ENCODE results near the gene CCL25.

The CCL25 gene

DNA sequence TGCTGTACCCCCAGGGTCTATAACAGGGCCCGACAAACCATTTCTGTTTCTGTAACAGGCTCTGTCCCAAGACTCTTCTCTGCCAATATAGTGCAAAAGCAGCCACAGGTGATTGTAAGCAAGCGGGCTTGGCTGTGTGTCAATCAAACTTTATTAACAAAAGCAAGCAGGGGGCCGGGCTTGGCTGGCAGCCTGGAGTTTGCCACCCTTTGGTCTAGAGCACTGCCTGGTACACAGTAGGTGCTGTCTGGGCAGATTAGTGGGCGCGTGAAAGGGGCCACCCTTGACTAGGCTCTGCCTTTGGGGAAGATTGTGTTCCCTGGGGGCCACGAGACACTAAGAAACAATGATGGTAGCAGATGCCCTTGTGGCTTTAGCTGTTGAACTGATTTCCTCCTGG, 27.4 kb downstream of the CCL25 start:
- no peak for DNase-seq (ENCODE audit: low read depth)
- H3K4me3 ChIP-seq (ENCODE audit: low read length): no peak overlapping the region
- TF ChIP-seq, protein P1, sequence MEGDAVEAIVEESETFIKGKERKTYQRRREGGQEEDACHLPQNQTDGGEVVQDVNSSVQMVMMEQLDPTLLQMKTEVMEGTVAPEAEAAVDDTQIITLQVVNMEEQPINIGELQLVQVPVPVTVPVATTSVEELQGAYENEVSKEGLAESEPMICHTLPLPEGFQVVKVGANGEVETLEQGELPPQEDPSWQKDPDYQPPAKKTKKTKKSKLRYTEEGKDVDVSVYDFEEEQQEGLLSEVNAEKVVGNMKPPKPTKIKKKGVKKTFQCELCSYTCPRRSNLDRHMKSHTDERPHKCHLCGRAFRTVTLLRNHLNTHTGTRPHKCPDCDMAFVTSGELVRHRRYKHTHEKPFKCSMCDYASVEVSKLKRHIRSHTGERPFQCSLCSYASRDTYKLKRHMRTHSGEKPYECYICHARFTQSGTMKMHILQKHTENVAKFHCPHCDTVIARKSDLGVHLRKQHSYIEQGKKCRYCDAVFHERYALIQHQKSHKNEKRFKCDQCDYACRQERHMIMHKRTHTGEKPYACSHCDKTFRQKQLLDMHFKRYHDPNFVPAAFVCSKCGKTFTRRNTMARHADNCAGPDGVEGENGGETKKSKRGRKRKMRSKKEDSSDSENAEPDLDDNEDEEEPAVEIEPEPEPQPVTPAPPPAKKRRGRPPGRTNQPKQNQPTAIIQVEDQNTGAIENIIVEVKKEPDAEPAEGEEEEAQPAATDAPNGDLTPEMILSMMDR (conservative IDR thresholded peaks at IDR 0.05; ENCODE audit: low read depth, low read length): no peak

DNA sequence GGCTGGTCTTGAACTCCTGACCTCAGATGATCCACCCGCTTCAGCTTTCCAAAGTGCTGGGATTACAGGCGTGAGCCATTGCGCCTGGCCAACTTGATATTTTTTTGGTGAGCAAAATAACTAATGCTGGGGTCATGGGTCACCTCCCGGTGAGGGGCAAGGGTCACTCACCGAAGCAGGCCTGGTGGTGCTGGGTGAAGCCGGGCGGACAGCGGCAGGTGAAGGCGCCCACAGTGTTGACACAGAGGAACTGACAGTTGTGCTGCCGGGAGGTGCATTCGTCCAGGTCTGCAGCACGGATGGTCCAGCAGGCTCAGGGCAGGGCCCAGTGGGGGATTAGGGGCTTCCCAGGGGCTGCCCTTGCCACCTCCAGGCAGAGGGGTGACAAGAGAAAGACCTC, 28.3 kb downstream of the CCL25 start:
- no peak overlapping the region for H3K4me3 ChIP-seq (ENCODE audit: low read length)
- TF ChIP-seq, protein P1 (conservative IDR thresholded peaks at IDR 0.05; ENCODE audit: low read depth, low read length): no peak
- no peak for DNase-seq (ENCODE audit: low read depth)

DNA sequence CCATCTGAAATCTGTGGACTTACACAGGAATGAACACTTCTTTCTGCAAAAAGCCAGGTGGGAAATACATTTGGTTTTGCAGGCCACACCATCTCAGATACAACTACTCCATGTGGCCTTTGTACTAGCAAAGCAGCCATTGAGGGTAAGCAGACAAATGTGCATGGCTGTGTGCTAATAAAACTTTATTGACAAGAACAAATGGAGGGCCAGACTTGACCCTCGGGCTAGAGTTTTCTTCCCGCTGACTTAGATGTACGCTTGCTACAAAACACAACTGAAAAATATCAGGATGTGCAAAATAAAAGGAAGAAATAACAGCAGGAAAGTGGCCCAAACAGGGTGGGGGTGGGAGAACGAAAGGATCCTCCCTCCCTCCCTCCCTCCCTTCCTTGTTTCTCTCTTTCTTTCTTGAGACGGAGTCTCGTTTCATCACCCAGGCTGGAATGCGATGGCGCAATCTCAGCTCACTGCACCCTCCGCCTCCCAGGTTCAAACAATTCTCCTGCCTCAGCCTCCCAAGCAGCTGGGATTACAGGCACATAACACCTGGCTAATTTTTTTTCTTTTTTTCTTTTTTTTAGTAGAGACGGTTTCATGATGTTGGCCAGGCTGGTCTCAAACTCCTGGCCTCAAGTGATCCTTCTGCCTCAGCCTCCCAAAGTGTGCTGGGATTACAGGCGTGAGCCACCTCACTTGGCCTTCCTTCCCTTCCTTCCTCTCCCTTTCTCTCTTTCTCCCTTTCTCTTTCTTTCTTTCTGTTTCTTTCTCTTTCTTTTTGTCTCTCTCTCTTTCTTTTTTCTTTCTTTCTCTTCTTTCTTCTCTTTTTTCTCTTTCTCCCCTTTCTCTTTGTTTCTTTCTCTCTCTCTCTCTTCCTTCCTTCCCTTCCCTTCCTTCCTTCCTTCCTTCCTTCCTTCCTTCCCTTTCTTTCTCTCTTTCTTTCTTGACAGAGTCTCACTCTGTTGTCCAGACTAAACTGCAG, 29.3 kb downstream of the CCL25 start:
- no peak overlapping the region for H3K4me3 ChIP-seq (ENCODE audit: low read length)
- TF ChIP-seq, protein P1 (conservative IDR thresholded peaks at IDR 0.05; ENCODE audit: low read depth, low read length): no peak
- DNase-seq (ENCODE audit: low read depth): no peak

DNA sequence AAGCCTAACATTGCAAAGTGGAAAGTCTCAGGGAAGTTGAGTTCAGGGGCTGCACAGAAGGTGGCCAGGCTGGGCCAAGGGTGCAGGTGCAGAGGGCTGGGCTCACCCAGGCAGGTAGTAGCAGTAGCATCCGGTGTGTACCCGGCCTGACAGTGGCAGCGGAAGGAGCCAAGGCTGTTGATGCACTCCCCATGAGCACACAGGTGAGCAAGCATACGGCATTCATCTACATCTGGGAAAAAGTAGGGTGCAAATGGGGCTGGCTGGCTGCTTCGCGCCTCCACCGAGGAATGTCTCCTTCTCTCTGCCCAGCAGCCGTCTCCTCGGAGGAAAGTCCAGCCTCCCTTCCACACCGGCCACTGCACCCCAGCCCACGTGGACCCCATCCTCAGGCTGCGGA, 30.6 kb downstream of the CCL25 start:
- no peak overlapping the region for H3K4me3 ChIP-seq (ENCODE audit: low read length)
- TF ChIP-seq, protein P1 (conservative IDR thresholded peaks at IDR 0.05; ENCODE audit: low read depth, low read length): no peak
- no peak for DNase-seq (ENCODE audit: low read depth)

DNA sequence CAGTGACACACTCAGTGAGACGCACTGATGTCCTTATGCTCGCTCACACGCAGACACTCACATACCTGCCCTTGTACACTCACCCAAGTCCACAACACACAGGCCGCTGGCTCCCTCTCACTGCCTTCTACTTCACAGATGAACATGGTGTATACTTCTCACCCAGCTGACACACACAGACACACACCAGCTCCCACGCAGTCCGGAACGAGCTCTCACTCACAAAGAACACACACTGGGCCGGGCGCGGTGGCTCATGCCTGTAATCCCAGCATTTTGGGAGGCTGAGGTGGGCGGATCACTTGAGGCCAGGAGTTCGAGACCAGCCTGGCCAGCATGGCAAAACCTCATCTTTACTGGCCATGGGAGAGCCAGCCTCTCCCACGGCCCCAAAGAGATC, 31.6 kb downstream of the CCL25 start:
- H3K4me3 ChIP-seq (ENCODE audit: low read length): no peak overlapping the region
- TF ChIP-seq, protein P1 (conservative IDR thresholded peaks at IDR 0.05; ENCODE audit: low read depth, low read length): no peak
- DNase-seq (ENCODE audit: low read depth): no peak

DNA sequence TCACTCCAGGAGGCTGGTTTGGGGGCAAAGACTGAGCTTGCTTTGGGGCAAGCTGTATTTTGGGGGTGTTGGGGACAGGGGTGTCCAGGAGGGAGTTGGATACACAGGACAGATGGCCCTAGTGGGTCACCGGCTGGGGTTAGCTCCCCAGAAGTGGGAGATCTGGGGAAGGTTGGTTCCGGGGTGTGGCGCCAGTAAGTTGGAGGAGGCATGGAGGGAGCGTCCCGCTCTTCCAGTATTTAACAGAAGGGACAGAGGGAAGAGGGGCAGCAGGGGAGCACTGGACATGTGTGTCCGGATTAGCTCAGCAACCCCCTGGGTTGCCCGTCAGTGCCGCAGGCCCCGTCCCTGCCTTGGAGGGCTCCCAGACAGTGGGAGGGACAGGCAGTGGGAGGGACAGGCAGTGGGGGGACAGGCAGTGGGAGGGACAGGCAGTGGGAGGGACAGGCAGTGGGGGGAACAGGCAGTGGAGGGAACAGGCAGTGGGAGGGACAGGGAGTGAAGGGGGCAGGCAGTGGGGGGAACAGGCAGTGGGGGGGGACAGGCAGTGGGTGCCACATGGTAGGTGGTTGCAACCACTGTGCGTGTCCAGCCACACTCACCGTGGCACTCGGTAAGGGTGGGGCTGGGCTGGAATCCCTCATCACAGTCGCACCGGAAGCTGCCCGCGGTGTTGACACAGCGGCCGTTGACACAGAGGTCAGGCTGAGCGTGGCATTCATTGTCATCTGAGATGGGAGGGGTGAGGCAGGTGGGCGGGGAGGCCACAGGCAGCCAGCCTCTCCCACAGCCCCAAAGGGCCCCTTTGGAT, 33.2 kb downstream of the CCL25 start:
- H3K4me3 ChIP-seq (ENCODE audit: low read length): no peak overlapping the region
- DNase-seq (ENCODE audit: low read depth): no peak
- TF ChIP-seq, protein P1 (conservative IDR thresholded peaks at IDR 0.05; ENCODE audit: low read depth, low read length): no peak
